GM08714 (cell line): ENCODE data around the gene ZNF423.

Experiments
- H3K4me3 ChIP-seq: fragments of 200-500 bp; sonication (Bioruptor generic); 2 replicates; pipeline ENCODE4 v1.5.1; 2014; ENCODE audit warnings: mild to moderate bottlenecking, low read length, inconsistent platforms
- ZNF274 ChIP-seq: IDR thresholded peaks from 2 replicates; pipeline ENCODE4 v1.6.1; 2012; ENCODE audit warnings: mild to moderate bottlenecking, low read depth, low read length

The ZNF423 gene

DNA sequence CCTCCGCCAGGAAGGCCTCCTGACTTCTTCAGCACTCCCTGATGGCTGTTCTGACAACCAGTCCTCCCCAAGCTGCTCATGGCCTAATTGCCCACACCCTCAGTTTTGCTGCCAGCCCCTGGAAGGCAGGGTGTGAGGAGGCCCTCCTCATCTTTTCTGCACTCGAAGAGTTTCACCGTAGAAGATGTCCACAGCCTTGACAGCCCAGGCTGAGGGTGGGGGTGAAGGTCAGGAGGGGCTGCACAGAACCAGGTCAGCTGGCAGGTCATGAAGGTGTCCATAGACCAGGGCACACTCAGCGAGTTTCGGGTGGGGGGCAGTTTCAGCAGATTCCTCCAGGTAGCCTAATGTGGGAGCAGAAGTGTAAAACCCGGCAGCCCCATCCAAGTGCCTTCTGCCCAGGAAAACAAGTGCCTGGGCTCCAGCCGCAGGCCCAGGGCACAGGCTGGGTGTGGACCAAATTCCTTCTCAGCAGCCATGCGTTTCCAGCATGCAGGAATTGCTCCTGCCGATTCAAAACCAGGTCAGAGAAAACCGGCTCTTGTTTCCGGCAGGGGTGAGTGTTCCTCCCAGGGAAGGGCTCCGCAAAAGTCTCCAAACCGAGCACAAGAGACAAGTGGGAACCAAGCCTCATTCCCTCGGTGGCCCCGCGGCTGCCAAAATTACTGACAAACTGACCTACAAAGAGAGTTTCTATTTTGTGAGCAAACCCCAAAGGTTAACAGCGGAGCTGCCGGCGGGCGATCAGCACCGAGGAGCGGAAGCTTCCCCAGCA is 253.5 kb downstream of the ZNF423 start:
- TF ChIP-seq ZNF274 = no peak

DNA sequence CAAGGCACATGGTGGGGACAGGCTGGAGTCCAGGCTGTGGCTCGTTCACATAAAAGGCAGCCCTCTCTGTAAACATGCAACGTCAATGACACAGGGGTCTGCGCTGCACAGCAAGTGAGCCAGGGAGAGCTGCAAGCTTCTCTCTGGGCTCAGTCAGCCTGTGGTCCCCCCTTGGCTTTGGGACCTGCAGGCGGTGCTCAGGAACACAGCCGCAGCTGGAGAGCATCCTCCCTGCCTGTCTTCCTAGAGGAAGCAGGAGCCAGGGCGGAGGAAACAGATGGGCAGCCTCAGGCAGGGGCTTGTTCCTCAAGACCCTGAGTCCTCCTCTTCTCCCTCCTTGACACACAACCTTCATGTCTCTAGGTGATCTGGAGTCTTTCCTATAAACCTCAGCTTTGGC is 254.3 kb downstream of the ZNF423 start:
- H3K4me3 ChIP-seq = no peak overlapping the region
- no peak for TF ChIP-seq ZNF274

More for the DNA sequence above, 253.5 kb downstream of the ZNF423 start:
- no peak overlapping the region for H3K4me3 ChIP-seq

GRCh38 chr16:49600976-49601375 is 254.9 kb downstream of the ZNF423 start:
- no peak for TF ChIP-seq ZNF274

DNA sequence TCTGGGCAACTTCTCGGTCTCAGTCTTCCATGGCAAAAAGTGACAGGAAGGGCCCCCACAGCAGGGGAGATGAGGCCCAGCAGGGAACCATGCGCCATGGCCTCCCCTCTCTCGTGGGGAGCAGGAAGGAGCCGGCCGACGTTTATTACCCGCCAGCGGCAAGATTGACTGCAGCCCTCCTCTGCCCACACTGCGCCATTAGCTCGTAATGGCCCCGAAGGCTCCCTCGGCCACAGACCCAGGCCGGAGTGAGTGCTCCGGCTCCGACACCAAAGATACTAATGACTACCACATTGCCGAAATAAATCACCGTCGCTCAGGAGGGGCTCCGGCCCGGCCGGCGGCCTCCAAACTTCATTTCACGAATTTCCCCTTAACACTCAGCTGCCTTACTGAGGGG is 255.4 kb downstream of the ZNF423 start:
- no peak for TF ChIP-seq ZNF274
- no peak overlapping the region for H3K4me3 ChIP-seq

More at GRCh38 chr16:49600976-49601375, 254.9 kb downstream of the ZNF423 start:
- H3K4me3 ChIP-seq = no peak overlapping the region

- TF ChIP-seq ZNF274 = no peak
Observed at GRCh38 chr16:49599704-49600103, 256.2 kb downstream of the ZNF423 start.

GRCh38 chr16:49599281-49599680 is 256.6 kb downstream of the ZNF423 start:
- H3K4me3 ChIP-seq = no peak overlapping the region
- no peak for TF ChIP-seq ZNF274

More at GRCh38 chr16:49599704-49600103, 256.2 kb downstream of the ZNF423 start:
- H3K4me3 ChIP-seq = no peak overlapping the region

- TF ChIP-seq ZNF274 = no peak
- no peak overlapping the region for H3K4me3 ChIP-seq
Observed at GRCh38 chr16:49598383-49599170, 257.3 kb downstream of the ZNF423 start.

DNA sequence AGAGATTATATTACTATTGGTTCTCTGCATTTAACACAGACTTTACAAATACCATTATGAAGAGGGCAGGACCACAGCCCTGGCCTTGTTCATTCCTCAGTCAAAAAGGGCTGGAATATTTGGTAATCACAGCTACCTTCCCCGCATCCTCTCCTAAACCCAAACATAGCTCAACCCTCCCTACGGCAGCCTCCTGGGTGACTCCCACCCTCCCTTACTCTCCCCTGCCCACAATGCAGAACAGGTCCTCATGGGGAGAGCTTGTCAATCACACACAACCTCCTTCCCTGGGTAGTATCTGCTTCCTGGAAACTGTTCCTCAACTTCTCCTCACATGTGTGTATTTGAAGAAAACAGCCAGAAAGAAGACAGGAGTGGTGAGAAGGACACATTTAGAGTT is 258.1 kb downstream of the ZNF423 start:
- no peak overlapping the region for H3K4me3 ChIP-seq
- no peak for TF ChIP-seq ZNF274

DNA sequence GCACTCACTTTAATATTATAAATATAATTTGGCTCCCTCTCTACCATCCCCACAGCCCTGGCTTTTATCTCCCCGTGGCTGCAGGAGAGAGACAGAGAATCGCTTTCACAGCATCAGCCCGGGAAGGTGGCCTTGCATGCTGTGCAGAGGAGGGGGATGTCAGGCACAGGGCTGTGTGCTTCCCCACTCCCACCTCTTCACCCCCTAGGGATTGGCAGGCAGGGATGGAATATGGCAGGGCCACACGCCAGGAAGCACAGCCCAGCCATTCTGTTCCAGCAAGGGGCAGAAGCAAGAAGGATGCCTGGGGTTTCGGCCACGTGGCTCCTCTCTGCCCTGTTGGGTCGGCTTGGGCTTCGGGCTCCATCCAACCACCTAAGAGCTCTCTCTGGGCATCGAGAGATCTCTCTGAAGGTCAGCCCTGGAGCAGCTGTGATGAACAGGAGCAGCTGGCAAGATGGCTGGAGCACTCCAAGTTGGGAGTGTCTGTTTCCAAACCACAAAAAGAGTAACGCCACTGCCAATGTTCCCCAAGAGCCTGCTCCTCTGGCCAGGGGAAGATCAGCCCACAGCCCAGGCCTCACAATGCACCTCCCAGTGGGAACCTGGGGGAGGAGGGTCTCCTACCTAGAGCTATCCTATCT is 259.1 kb downstream of the ZNF423 start:
- TF ChIP-seq ZNF274 = no peak
- H3K4me3 ChIP-seq = no peak overlapping the region

- no peak overlapping the region for H3K4me3 ChIP-seq
Observed at GRCh38 chr16:49596068-49596467, 259.8 kb downstream of the ZNF423 start.

DNA sequence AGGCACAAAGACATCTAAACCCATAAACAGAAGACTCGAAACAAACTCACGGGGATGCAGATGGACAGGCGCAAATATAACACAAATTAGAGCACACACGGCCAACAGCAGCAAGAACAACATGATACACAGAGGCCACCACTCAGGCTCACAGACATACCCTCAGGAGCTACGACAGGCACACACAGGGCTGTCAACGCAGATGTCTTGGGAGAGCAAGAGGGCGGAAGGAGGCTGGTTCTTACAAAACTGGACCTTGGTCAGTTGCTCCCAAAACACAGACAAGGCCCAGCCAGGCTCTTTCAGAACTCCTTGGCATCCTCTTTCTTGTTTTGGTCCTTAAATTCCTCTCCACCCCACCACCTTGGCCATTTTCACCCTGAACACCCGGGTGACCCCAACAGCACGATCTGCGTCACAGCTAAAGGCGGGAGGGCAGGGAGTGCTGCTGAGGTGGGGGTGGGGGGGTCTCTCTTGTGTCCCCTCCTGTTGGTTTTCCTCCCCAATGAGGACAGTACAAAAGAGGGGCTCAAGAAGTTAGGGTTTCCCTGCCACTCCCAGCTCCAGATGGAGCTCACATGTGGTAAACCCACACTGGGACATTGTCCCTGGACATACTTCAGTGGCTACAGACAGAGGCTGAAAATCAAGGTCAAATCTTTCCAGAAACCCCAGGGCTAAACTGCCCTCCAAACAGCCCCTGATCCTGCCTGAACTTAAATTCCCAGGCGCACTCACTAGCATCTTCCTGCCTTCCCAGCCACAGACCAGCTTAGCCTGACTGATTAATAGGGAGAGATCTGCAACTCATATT is 261.0 kb downstream of the ZNF423 start:
- H3K4me3 ChIP-seq = no peak overlapping the region
- no peak for TF ChIP-seq ZNF274

More at GRCh38 chr16:49596068-49596467, 259.8 kb downstream of the ZNF423 start:
- TF ChIP-seq ZNF274 = no peak

DNA sequence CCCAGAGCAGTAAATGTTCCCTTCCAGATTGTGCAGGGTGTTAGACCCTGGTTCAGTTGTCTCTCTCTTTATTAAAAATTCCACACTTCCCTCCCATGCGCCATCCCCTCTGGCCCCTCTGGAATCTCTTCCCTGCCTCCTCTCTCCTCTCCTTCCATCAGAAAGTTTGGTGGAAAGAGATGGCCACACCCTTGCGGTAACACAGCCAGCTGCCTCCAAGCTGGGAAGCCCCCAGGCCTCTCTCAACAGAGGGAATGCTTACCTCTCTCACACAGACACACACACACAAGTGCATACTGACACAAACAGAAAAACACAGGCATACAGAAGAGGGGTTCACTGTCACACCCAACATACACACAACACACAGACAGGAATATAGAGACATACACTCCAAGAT is 261.8 kb downstream of the ZNF423 start:
- TF ChIP-seq ZNF274 = no peak
- no peak overlapping the region for H3K4me3 ChIP-seq

DNA sequence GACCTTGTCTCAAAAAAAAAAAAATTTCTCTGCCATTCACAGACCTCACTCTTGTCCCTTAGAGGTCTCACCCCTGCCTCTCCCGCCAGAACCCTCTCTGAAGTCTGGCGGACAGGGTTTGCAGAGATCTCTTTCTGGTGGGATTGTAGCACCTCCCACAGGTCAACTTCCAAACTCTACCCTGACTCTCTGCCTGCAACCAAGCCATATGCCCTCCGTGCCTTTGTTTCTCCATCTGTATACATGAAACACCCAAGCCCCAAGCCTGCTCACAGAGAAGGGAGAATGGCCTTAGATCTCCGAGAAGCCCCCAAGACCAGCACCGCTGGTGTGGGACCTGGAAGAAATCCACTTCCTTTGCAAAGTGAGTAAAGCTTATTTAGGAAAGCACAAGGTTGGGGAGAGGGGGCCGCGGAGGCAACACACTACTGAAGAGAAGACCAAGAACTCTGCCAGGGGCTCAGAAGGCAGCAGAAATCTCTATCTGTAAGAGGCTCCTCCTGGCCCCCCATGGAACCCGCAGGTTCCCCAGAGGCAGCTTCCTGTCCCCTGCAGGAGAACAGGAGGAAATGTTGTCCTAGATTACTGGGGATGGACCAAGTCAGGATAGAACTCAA is 262.4 kb downstream of the ZNF423 start:
- TF ChIP-seq ZNF274 = no peak

More for the DNA sequence above, 262.4 kb downstream of the ZNF423 start:
- no peak overlapping the region for H3K4me3 ChIP-seq
